Measurements from ENCODE around the gene PXT1. TPM values are rescaled to one million over a fixed set of nuclear protein-coding genes. Genes with fewer than 3 reads are reported as not detected.
"Not testable (repeated sequence)": the region's sequence is repeated elsewhere in the genome, so short reads cannot be mapped to it uniquely, and the experiment has no call there.

PXT1 gene
- polyA plus RNA-seq, 1 experiment: not detected

- peaks cover 9% of the 10 kb centered on the region for H3K36me3 ChIP-seq (ENCODE audit: control insufficient read depth, insufficient read depth, low read length)
- H3K27me3 ChIP-seq (ENCODE audit: control insufficient read depth, insufficient read depth, low read length): no peaks in the 10 kb centered on the region
- ChIA-PET POLR2A (no interaction called here), CTCF (interaction anchor here (2.1 kb wide), 1 partner anchor 9 kb away, joined by 9 read pairs; no protein-coding TSS in a partner anchor)
- no peak for TF ChIP-seq CTCF (IDR thresholded peaks at IDR 0.05; ENCODE audit: insufficient read depth, low read depth, low read length)
- H3K4me3 ChIP-seq (ENCODE audit: low read depth, low read length): no peak overlapping the region
- DNase-seq (ENCODE audit: low read depth): no peak
Observed at GRCh38 chr6:36487698-36488097, 45.0 kb upstream of the PXT1 start.

- no peak for TF ChIP-seq CTCF (IDR thresholded peaks at IDR 0.05; ENCODE audit: insufficient read depth, low read depth, low read length)
- Histone ChIP-seq H3K36me3 (ENCODE audit: control insufficient read depth, insufficient read depth, low read length) (peaks cover 12% of the 10 kb centered on the region), H3K27me3 (ENCODE audit: control insufficient read depth, insufficient read depth, low read length) (no peaks in the 10 kb centered on the region), H3K4me3 (ENCODE audit: low read depth, low read length) (no peak overlapping the region)
- ChIA-PET CTCF (no interaction called here), POLR2A (no interaction called here)
- DNase-seq (ENCODE audit: low read depth): no peak
Observed at GRCh38 chr6:36484736-36485135, 42.1 kb upstream of the PXT1 start.

GRCh38 chr6:36483326-36483725 lies 40.7 kb upstream of the PXT1 start:
- H3K27me3 ChIP-seq (ENCODE audit: control insufficient read depth, insufficient read depth, low read length); CTCF ChIA-PET; DNase-seq (ENCODE audit: low read depth); POLR2A ChIA-PET; H3K4me3 ChIP-seq (ENCODE audit: low read depth, low read length): not testable (repeated sequence)
- peaks cover 11% of the 10 kb centered on the region for H3K36me3 ChIP-seq (ENCODE audit: control insufficient read depth, insufficient read depth, low read length)

GRCh38 chr6:36479256-36479655 lies 36.6 kb upstream of the PXT1 start:
- ChIA-PET POLR2A (interaction anchor here (0.6 kb wide), 1 partner anchor 49 kb away, joined by 5 read pairs; no protein-coding TSS in a partner anchor), CTCF (interaction anchor here (2.3 kb wide), 1 partner anchor 9 kb away, joined by 9 read pairs; no protein-coding TSS in a partner anchor)

GRCh38 chr6:36478051-36478526 lies 35.4 kb upstream of the PXT1 start:
- DNase-seq (ENCODE audit: low read depth): no peak
- POLR2A ChIA-PET: no interaction called here
- TF ChIP-seq CTCF (IDR thresholded peaks at IDR 0.05; ENCODE audit: insufficient read depth, low read depth, low read length): no peak
- CTCF ChIA-PET: interaction anchor here (0.8 to 2.3 kb wide), 3 partner anchors 10 to 132 kb away, joined by 3 to 9 read pairs (median 3); no protein-coding TSS in a partner anchor
- H3K4me3 ChIP-seq (ENCODE audit: low read depth, low read length): no peak overlapping the region
- peaks cover 8% of the 10 kb centered on the region for H3K36me3 ChIP-seq (ENCODE audit: control insufficient read depth, insufficient read depth, low read length)
- no peaks in the 10 kb centered on the region for H3K27me3 ChIP-seq (ENCODE audit: control insufficient read depth, insufficient read depth, low read length)

More at GRCh38 chr6:36479256-36479655, 36.6 kb upstream of the PXT1 start:
- DNase-seq (ENCODE audit: low read depth): no peak
- H3K27me3 ChIP-seq (ENCODE audit: control insufficient read depth, insufficient read depth, low read length): no peaks in the 10 kb centered on the region
- H3K36me3 ChIP-seq (ENCODE audit: control insufficient read depth, insufficient read depth, low read length): peaks cover 8% of the 10 kb centered on the region
- no peak for TF ChIP-seq CTCF (IDR thresholded peaks at IDR 0.05; ENCODE audit: insufficient read depth, low read depth, low read length)
- no peak overlapping the region for H3K4me3 ChIP-seq (ENCODE audit: low read depth, low read length)

- DNase-seq (ENCODE audit: low read depth): no peak
- no peaks in the 10 kb centered on the region for H3K27me3 ChIP-seq (ENCODE audit: control insufficient read depth, insufficient read depth, low read length)
- ChIA-PET CTCF (interaction anchor here (0.5 kb wide), 1 partner anchor 120 kb away, joined by 3 read pairs; no protein-coding TSS in a partner anchor), POLR2A (no interaction called here)
- peaks cover 1% of the 10 kb centered on the region; the same call in 1 of the 2 replicates for H3K36me3 ChIP-seq (ENCODE audit: control insufficient read depth, insufficient read depth, low read length)
- H3K4me3 ChIP-seq (ENCODE audit: low read depth, low read length): no peak overlapping the region
- no peak for TF ChIP-seq CTCF (IDR thresholded peaks at IDR 0.05; ENCODE audit: insufficient read depth, low read depth, low read length)
Observed at GRCh38 chr6:36469946-36470345, 27.3 kb upstream of the PXT1 start.
